ENCODE results near the gene GFI1B. TPM values are rescaled to one million over a fixed set of nuclear protein-coding genes. Genes with fewer than 3 reads are reported as not detected.

Gene GFI1B
- total and polyA plus RNA-seq, 2 of the 13 experiments (the other 11 are each of a cell fraction or from before 2014, with no cell fraction given) = 0.15 to 0.51 TPM

- no peak overlapping the region for H3K27ac ChIP-seq (ENCODE audit: extremely low read length, insufficient read depth, low read length)
- ChIA-PET CTCF (ENCODE audit: low intra/inter-chr PET ratio, low total read pairs) (no interaction called here), POLR2A (no interaction called here)
- H3K9ac ChIP-seq (ENCODE audit: insufficient read depth, low read depth, low read length) = no peak overlapping the region
- H4K20me1 ChIP-seq (ENCODE audit: insufficient read depth, low read length) = no peaks in the 10 kb centered on the region; the same call in 1 of the 2 replicates
- BruUV-seq (replicated peaks) = no TSS peak
- H3K9me3 ChIP-seq (ENCODE audit: low read length) = no peaks in the 10 kb centered on the region
- ATAC-seq = no peak
- no peaks in the 10 kb centered on the region for H3K36me3 ChIP-seq (replicated peaks in 1 of 2; ENCODE audit: control insufficient read depth in 1 of 2, insufficient read depth in 2 of 2, low read length in 2 of 2)
- H3K79me2 ChIP-seq (ENCODE audit: insufficient read depth, low read length) = no peaks in the 10 kb centered on the region
- H3K4me1 ChIP-seq (ENCODE audit: insufficient read depth, low read length) = peaks cover 77% of the 10 kb centered on the region
- no peak overlapping the region for H3K4me3 ChIP-seq (replicated peaks in 1 of 3; ENCODE audit: insufficient read depth in 1 of 3, low read depth in 2 of 3, low read length in 3 of 3)
- no peak overlapping the region for H3K4me2 ChIP-seq (ENCODE audit: low read depth, low read length)
- no peak for FAIRE-seq
- intact Hi-C loops (cut with micrococcal nuclease; ENCODE audit: unreplicated experiment) (loop anchor here (10.0 kb wide), 1 partner anchor 1449 kb away; no protein-coding TSS in a partner anchor), in situ Hi-C loops (cut with HindIII; ENCODE audit: extremely low pct_ligation_motif_present, low pct_unique_long_range_greater_than_20kb) (no loop called here)
- no peak for DNase-seq (ENCODE audit: low spot score)
- H3K27me3 ChIP-seq (ENCODE audit: control insufficient read depth in 1 of 2, insufficient read depth in 2 of 2, low read length in 2 of 2) = peaks cover 9 to 46% of the 10 kb centered on the region in 2 experiments
- 61% methylated on average over 7 of the region's 8 CpGs for WGBS (ENCODE audit: low lambda C conversion rate)
- H2AFZ ChIP-seq (ENCODE audit: low read length) = no peak overlapping the region
- TF ChIP-seq SCMH1 (CRISPR knock-in tag; IDR thresholded peaks at IDR 0.05; ENCODE audit: borderline replicate concordance) = no peak
- no peak for TF ChIP-seq IRX3 (CRISPR knock-in tag; IDR thresholded peaks at IDR 0.05; ENCODE audit: borderline replicate concordance, low read depth)
- TF ChIP-seq, protein P1, sequence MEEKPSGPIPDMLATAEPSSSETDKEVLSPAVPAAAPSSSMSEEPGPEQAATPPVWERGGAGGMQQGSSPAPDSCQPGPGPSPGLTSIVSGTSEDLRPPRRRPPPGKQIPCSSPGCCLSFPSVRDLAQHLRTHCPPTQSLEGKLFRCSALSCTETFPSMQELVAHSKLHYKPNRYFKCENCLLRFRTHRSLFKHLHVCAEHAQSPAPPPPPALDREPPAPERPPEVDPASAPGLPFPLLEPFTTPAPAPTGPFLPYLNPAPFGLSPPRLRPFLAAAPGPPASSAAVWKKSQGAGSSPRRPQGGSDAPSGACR (CRISPR knock-in tag; IDR thresholded peaks at IDR 0.05) = no peak
- TF ChIP-seq, protein P2, sequence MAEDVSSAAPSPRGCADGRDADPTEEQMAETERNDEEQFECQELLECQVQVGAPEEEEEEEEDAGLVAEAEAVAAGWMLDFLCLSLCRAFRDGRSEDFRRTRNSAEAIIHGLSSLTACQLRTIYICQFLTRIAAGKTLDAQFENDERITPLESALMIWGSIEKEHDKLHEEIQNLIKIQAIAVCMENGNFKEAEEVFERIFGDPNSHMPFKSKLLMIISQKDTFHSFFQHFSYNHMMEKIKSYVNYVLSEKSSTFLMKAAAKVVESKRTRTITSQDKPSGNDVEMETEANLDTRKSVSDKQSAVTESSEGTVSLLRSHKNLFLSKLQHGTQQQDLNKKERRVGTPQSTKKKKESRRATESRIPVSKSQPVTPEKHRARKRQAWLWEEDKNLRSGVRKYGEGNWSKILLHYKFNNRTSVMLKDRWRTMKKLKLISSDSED (CRISPR knock-in tag; IDR thresholded peaks at IDR 0.05) = no peak
- no peak for TF ChIP-seq HES4 (CRISPR knock-in tag; IDR thresholded peaks at IDR 0.05; ENCODE audit: borderline replicate concordance)
- no peak for TF ChIP-seq CHD2 (IDR thresholded peaks at IDR 0.05; ENCODE audit: low read depth, low read length)
- TF ChIP-seq, protein P3, sequence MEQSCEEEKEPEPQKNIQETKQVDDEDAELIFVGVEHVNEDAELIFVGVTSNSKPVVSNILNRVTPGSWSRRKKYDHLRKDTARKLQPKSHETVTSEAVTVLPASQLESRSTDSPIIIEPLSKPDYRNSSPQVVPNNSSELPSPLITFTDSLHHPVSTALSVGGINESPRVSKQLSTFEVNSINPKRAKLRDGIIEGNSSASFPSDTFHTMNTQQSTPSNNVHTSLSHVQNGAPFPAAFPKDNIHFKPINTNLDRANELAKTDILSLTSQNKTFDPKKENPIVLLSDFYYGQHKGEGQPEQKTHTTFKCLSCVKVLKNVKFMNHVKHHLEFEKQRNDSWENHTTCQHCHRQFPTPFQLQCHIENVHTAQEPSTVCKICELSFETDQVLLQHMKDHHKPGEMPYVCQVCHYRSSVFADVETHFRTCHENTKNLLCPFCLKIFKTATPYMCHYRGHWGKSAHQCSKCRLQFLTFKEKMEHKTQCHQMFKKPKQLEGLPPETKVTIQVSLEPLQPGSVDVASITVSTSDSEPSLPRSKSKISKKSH (CRISPR knock-in tag; IDR thresholded peaks at IDR 0.05; ENCODE audit: borderline replicate concordance) = no peak
- TF ChIP-seq, protein P4, sequence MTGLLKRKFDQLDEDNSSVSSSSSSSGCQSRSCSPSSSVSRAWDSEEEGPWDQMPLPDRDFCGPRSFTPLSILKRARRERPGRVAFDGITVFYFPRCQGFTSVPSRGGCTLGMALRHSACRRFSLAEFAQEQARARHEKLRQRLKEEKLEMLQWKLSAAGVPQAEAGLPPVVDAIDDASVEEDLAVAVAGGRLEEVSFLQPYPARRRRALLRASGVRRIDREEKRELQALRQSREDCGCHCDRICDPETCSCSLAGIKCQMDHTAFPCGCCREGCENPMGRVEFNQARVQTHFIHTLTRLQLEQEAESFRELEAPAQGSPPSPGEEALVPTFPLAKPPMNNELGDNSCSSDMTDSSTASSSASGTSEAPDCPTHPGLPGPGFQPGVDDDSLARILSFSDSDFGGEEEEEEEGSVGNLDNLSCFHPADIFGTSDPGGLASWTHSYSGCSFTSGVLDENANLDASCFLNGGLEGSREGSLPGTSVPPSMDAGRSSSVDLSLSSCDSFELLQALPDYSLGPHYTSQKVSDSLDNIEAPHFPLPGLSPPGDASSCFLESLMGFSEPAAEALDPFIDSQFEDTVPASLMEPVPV (CRISPR knock-in tag; IDR thresholded peaks at IDR 0.05) = no peak
- no peak for TF ChIP-seq TOPORS (CRISPR knock-in tag; IDR thresholded peaks at IDR 0.05)
- TF ChIP-seq ZNF556 (CRISPR knock-in tag; IDR thresholded peaks at IDR 0.05; ENCODE audit: borderline replicate concordance) = no peak
- TF ChIP-seq, protein P5, sequence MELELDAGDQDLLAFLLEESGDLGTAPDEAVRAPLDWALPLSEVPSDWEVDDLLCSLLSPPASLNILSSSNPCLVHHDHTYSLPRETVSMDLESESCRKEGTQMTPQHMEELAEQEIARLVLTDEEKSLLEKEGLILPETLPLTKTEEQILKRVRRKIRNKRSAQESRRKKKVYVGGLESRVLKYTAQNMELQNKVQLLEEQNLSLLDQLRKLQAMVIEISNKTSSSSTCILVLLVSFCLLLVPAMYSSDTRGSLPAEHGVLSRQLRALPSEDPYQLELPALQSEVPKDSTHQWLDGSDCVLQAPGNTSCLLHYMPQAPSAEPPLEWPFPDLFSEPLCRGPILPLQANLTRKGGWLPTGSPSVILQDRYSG (CRISPR knock-in tag; IDR thresholded peaks at IDR 0.05) = no peak
- TF ChIP-seq ZBTB37 (CRISPR knock-in tag; IDR thresholded peaks at IDR 0.05) = no peak
Measured at GRCh38 chr9:132995879-132996278, 17.4 kb downstream of the GFI1B start.

Measured in HepG2 (cell line).